Peyer's patch (tissue), 4 donors: ENCODE data around the gene NENF.

Experiments
- CTCF ChIP-seq, 6 experiments: fragments of 450-650 bp in 4 of 6; fragments of 200-600 bp in 2 of 6; sonication (generic) in 1 of 6; IDR thresholded peaks; one replicate each; pipeline ENCODE4 v1.5.1; 2017 to 2019; ENCODE audit warnings: antibody characterized with exemption in 6 of 6, mild to moderate bottlenecking in 3 of 6, moderate library complexity in 1 of 6
- POLR2A ChIP-seq, 2 donors: fragments of 450-650 bp; IDR thresholded peaks; one replicate each; pipeline ENCODE4 v1.5.1; 2017; ENCODE audit warnings: antibody characterized with exemption in 2 of 2, mild to moderate bottlenecking in 2 of 2, moderate library complexity in 2 of 2

- TF ChIP-seq CTCF (IDR thresholded peaks at IDR 0.05) (no peak), POLR2A (IDR thresholded peaks at IDR 0.05) (no peak)
Observed at GRCh38 chr1:212485571-212485912, 52.8 kb downstream of the NENF start.
